ENCODE results near the gene MYO3B.

MYO3B gene

GRCh38 chr2:170152421-170152820, 25.5 kb upstream of the MYO3B start:
- TF ChIP-seq, protein P1, sequence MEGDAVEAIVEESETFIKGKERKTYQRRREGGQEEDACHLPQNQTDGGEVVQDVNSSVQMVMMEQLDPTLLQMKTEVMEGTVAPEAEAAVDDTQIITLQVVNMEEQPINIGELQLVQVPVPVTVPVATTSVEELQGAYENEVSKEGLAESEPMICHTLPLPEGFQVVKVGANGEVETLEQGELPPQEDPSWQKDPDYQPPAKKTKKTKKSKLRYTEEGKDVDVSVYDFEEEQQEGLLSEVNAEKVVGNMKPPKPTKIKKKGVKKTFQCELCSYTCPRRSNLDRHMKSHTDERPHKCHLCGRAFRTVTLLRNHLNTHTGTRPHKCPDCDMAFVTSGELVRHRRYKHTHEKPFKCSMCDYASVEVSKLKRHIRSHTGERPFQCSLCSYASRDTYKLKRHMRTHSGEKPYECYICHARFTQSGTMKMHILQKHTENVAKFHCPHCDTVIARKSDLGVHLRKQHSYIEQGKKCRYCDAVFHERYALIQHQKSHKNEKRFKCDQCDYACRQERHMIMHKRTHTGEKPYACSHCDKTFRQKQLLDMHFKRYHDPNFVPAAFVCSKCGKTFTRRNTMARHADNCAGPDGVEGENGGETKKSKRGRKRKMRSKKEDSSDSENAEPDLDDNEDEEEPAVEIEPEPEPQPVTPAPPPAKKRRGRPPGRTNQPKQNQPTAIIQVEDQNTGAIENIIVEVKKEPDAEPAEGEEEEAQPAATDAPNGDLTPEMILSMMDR (IDR thresholded peaks at IDR 0.05; ENCODE audit: extremely low read depth, insufficient read depth, missing control alignments): no peak
- no peak for DNase-seq (ENCODE audit: low spot score)
- in situ Hi-C loops (cut with MboI; ENCODE audit: low pct_unique_long_range_greater_than_20kb, low sequenced_read_pairs, unreplicated experiment): no loop called here

DNA sequence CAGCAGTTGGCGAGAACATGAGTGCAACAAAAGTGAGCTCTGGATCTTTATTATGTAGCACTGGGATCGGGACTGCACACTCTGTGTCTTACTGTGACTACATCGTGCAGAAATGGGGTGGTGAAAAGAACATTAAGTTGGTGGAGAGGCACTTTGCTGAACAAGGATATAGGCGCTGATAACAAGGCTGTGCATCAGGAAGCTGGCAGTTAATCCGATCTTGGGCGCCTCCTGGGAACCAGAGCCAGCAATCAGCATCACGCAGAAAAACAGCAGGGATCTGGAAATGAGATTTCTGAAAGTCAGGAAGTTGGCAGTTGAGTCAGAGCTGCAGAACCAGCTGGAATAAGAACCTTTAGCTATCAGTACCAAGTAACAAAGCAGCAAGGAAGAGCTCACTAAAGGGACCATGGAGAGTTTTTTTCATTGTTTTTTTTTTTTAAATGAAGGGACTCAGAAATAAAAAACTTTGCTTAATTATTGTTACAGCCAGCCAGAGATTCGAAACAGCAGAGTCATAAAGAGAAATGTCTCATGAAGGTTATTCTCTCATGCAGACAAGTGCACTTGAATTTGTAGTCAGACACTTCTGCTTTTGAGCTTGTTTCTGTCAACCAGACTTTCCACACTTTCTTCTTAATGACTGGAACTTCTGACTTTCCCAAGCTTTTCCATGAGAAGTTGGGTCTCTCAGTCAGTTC, 22.8 kb upstream of the MYO3B start:
- TF ChIP-seq, protein P1 (IDR thresholded peaks at IDR 0.05; ENCODE audit: extremely low read depth, insufficient read depth, missing control alignments): no peak
- peak; percentile 54 for DNase-seq (ENCODE audit: low spot score)
- in situ Hi-C loops (cut with MboI; ENCODE audit: low pct_unique_long_range_greater_than_20kb, low sequenced_read_pairs, unreplicated experiment): no loop called here

GRCh38 chr2:170155723-170156253, 22.2 kb upstream of the MYO3B start:
- DNase-seq (ENCODE audit: low spot score): no peak
- TF ChIP-seq, protein P1 (IDR thresholded peaks at IDR 0.05; ENCODE audit: extremely low read depth, insufficient read depth, missing control alignments): no peak
- in situ Hi-C loops (cut with MboI; ENCODE audit: low pct_unique_long_range_greater_than_20kb, low sequenced_read_pairs, unreplicated experiment): no loop called here

- DNase-seq (ENCODE audit: low spot score): no peak
- TF ChIP-seq, protein P1 (IDR thresholded peaks at IDR 0.05; ENCODE audit: extremely low read depth, insufficient read depth, missing control alignments): no peak
- in situ Hi-C loops (cut with MboI; ENCODE audit: low pct_unique_long_range_greater_than_20kb, low sequenced_read_pairs, unreplicated experiment): no loop called here
These were observed 21.4 kb upstream of the MYO3B start for GRCh38 chr2:170156592-170156991.

GRCh38 chr2:170157025-170157684, 20.8 kb upstream of the MYO3B start:
- TF ChIP-seq, protein P1 (IDR thresholded peaks at IDR 0.05; ENCODE audit: extremely low read depth, insufficient read depth, missing control alignments): no peak
- DNase-seq (ENCODE audit: low spot score): no peak
- in situ Hi-C loops (cut with MboI; ENCODE audit: low pct_unique_long_range_greater_than_20kb, low sequenced_read_pairs, unreplicated experiment): no loop called here

- DNase-seq (ENCODE audit: low spot score): no peak
- in situ Hi-C loops (cut with MboI; ENCODE audit: low pct_unique_long_range_greater_than_20kb, low sequenced_read_pairs, unreplicated experiment): no loop called here
- TF ChIP-seq, protein P1 (IDR thresholded peaks at IDR 0.05; ENCODE audit: extremely low read depth, insufficient read depth, missing control alignments): no peak
These were observed 18.9 kb upstream of the MYO3B start for GRCh38 chr2:170159060-170159459.
